HUES64 (cell line): Measurements from ENCODE around the gene GIPR. TPM values are rescaled to one million over a fixed set of nuclear protein-coding genes. Genes with fewer than 3 reads are reported as not detected.
"Not testable (repeated sequence)": the region's sequence is repeated elsewhere in the genome, so short reads cannot be mapped to it uniquely, and the experiment has no call there.

ENCODE experiments used
- H3K27ac ChIP-seq: 2 replicates; pipeline ENCODE4 v1.7.0; 2013; ENCODE audit warnings: low read depth, low read length, inconsistent platforms
- H3K27me3 ChIP-seq: 2 replicates; pipeline ENCODE4 v1.6.1; 2013; ENCODE audit warnings: mild to moderate bottlenecking, low read length; ENCODE audit not compliant: insufficient read depth
- H3K36me3 ChIP-seq: 2 replicates; pipeline ENCODE4 v1.6.1; 2013; ENCODE audit warnings: mild to moderate bottlenecking, low read length; ENCODE audit not compliant: insufficient read depth
- H3K4me1 ChIP-seq: 2 replicates; pipeline ENCODE4 v1.6.1; 2013; ENCODE audit warnings: mild to moderate bottlenecking, low read length, moderate library complexity; ENCODE audit not compliant: insufficient read depth
- H3K4me3 ChIP-seq: 2 replicates; pipeline ENCODE4 v1.5.1; 2013; ENCODE audit warnings: mild to moderate bottlenecking, low read length, moderate library complexity
- H3K9ac ChIP-seq: 2 replicates; pipeline ENCODE4 v1.6.1; 2013; ENCODE audit warnings: mild to moderate bottlenecking, low read depth, low read length
- H3K9me3 ChIP-seq: 2 replicates; pipeline ENCODE4 v1.6.1; 2013; ENCODE audit warnings: low read depth, low read length; ENCODE audit not compliant: insufficient read depth
- WGBS: fragments of 150-250, 120-280 bp; methylation state at CpG from one replicate; pipeline ENCODE4 v1.1.7; 2013; ENCODE audit warnings: missing lambda C conversion rate; 5-methylcytosine and 5-hydroxymethylcytosine counted together
- polyA plus RNA-seq, 2 experiments: library from polyadenylated mRNA; stranded (reverse); fragments of 50-300 nt; gene quantifications; one replicate each; pipeline ENCODE4 v1.2.3, GENCODE V29; 2013

GIPR gene
- polyA plus RNA-seq (2013, experiment 1 of 2): 0.15 TPM
- 0.32 TPM for polyA plus RNA-seq (2013, experiment 2 of 2)

GRCh38 chr19:45667620-45668341, at the start of gene GIPR:
GIPR (plus strand) TSS chr19:45668221; CDS start chr19:45669521, 1,300 bp downstream.
- H3K4me1 ChIP-seq: 0 out of 2 replicates have a peak, but pooled peaks cover 3% of the 10 kb centered on the region
- H3K9ac ChIP-seq: no peak within 1 kb of the TSS
- peak within 1 kb of the TSS; percentile 48 for H3K4me3 ChIP-seq
- peaks cover 39% of the 10 kb centered on the region for H3K27me3 ChIP-seq
- H3K36me3 ChIP-seq: no peaks in the 10 kb centered on the region
- H3K27ac ChIP-seq: no peak within 1 kb of the TSS
- no peaks in the 10 kb centered on the region for H3K9me3 ChIP-seq
- 16% methylated on average over 15 of the region's 15 CpGs for WGBS

GRCh38 chr19:45621389-45621788, 46.6 kb upstream of the GIPR start:
- no peak overlapping the region for H3K4me3 ChIP-seq
- H3K27ac ChIP-seq: no peak overlapping the region
- no peaks in the 10 kb centered on the region for H3K9me3 ChIP-seq
- WGBS: 93% methylated on average over 16 of the region's 17 CpGs
- no peaks in the 10 kb centered on the region for H3K27me3 ChIP-seq
- H3K4me1 ChIP-seq: no peaks in the 10 kb centered on the region
- H3K36me3 ChIP-seq: peaks cover 22% of the 10 kb centered on the region; the same call in 1 of the 2 replicates
- H3K9ac ChIP-seq: no peak overlapping the region

- Histone ChIP-seq H3K36me3 (peaks cover 24% of the 10 kb centered on the region; the same call in 1 of the 2 replicates), H3K27me3 (no peaks in the 10 kb centered on the region), H3K27ac (no peak overlapping the region), H3K9me3 (no peaks in the 10 kb centered on the region), H3K4me3 (no peak overlapping the region), H3K9ac (no peak overlapping the region), H3K4me1 (no peaks in the 10 kb centered on the region)
- WGBS: 89% methylated on average over 6 of the region's 6 CpGs
Observed at GRCh38 chr19:45621976-45622503, 46.0 kb upstream of the GIPR start.

- H3K27ac ChIP-seq: no peak overlapping the region
- H3K9ac ChIP-seq: no peak overlapping the region
- H3K27me3 ChIP-seq: no peaks in the 10 kb centered on the region
- no peaks in the 10 kb centered on the region for H3K4me1 ChIP-seq
- H3K36me3 ChIP-seq: peaks cover 24% of the 10 kb centered on the region; the same call in 1 of the 2 replicates
- no peak overlapping the region for H3K4me3 ChIP-seq
- 90% methylated on average over 1 of the region's 1 CpG for WGBS
- H3K9me3 ChIP-seq: no peaks in the 10 kb centered on the region
Observed at GRCh38 chr19:45623984-45624383, 44.0 kb upstream of the GIPR start.

GRCh38 chr19:45628219-45628618, 39.8 kb upstream of the GIPR start:
- not testable (repeated sequence) for H3K9me3 ChIP-seq, H3K27ac ChIP-seq, H3K27me3 ChIP-seq, H3K4me3 ChIP-seq, H3K9ac ChIP-seq
- H3K4me1 ChIP-seq: peaks cover 14% of the 10 kb centered on the region
- peaks cover 12% of the 10 kb centered on the region; the same call in 1 of the 2 replicates for H3K36me3 ChIP-seq
- 97% methylated on average over 7 of the region's 7 CpGs for WGBS

- H3K9me3 ChIP-seq: no peaks in the 10 kb centered on the region
- peak overlapping the region; percentile 49 for H3K27ac ChIP-seq
- H3K9ac ChIP-seq: no peak overlapping the region
- H3K27me3 ChIP-seq: no peaks in the 10 kb centered on the region
- H3K4me3 ChIP-seq: no peak overlapping the region
- H3K4me1 ChIP-seq: peaks cover 15% of the 10 kb centered on the region
- H3K36me3 ChIP-seq: peaks cover 12% of the 10 kb centered on the region; the same call in 1 of the 2 replicates
- 78% methylated on average over 3 of the region's 4 CpGs for WGBS
Observed at GRCh38 chr19:45629704-45630103, 38.3 kb upstream of the GIPR start.

GRCh38 chr19:45630463-45630862, 37.6 kb upstream of the GIPR start:
- Histone ChIP-seq H3K4me3 (no peak overlapping the region), H3K4me1 (peaks cover 15% of the 10 kb centered on the region), H3K9me3 (no peaks in the 10 kb centered on the region), H3K27ac (peak overlapping the region; percentile 66; the same call in 1 of the 2 replicates), H3K27me3 (no peaks in the 10 kb centered on the region), H3K36me3 (peaks cover 12% of the 10 kb centered on the region; the same call in 1 of the 2 replicates), H3K9ac (no peak overlapping the region)
- WGBS: 83% methylated on average over 2 of the region's 2 CpGs

- Histone ChIP-seq H3K36me3 (peaks cover 9% of the 10 kb centered on the region; the same call in 1 of the 2 replicates), H3K27me3 (no peaks in the 10 kb centered on the region), H3K9ac (no peak overlapping the region), H3K27ac (peak overlapping the region; percentile 79; the same call in 1 of the 2 replicates), H3K4me1 (peaks cover 15% of the 10 kb centered on the region), H3K4me3 (peak overlapping the region; percentile 36), H3K9me3 (no peaks in the 10 kb centered on the region)
- 33% methylated on average over 26 of the region's 27 CpGs for WGBS
Observed at GRCh38 chr19:45632468-45633196, 35.4 kb upstream of the GIPR start.

GRCh38 chr19:45636275-45636674, 31.7 kb upstream of the GIPR start:
- peaks cover 16% of the 10 kb centered on the region for H3K4me1 ChIP-seq
- WGBS: 100% methylated on average over 1 of the region's 1 CpG

GRCh38 chr19:45636902-45637301, 31.1 kb upstream of the GIPR start:
- Histone ChIP-seq H3K4me3 (no peak overlapping the region), H3K9ac (no peak overlapping the region), H3K27ac (no peak overlapping the region), H3K27me3 (no peaks in the 10 kb centered on the region), H3K36me3 (no peaks in the 10 kb centered on the region), H3K4me1 (peaks cover 16% of the 10 kb centered on the region), H3K9me3 (no peaks in the 10 kb centered on the region)
- WGBS: 87% methylated on average over 2 of the region's 2 CpGs

More at GRCh38 chr19:45636275-45636674, 31.7 kb upstream of the GIPR start:
- no peak overlapping the region for H3K27ac ChIP-seq
- H3K9ac ChIP-seq: no peak overlapping the region
- H3K36me3 ChIP-seq: no peaks in the 10 kb centered on the region
- H3K4me3 ChIP-seq: no peak overlapping the region
- no peaks in the 10 kb centered on the region for H3K9me3 ChIP-seq
- H3K27me3 ChIP-seq: no peaks in the 10 kb centered on the region
